Measurements from ENCODE around the gene TNC. TPM values are rescaled to one million over a fixed set of nuclear protein-coding genes. Genes with fewer than 3 reads are reported as not detected.

The TNC gene
- total and polyA plus RNA-seq, 10 of the 15 experiments (the other 5 are each of a cell fraction or from before 2014, with no cell fraction given), result 0.05 to 4.2 (median 0.14) TPM

- WGBS (ENCODE audit: insufficient coverage, insufficient replicate concordance, low lambda C conversion rate, missing lambda C conversion rate), result 79% methylated on average over 4 of the region's 4 CpGs
These were observed 6.1 kb downstream of the TNC start for GRCh38 chr9:115111874-115112273.

More at GRCh38 chr9:115111874-115112273, 6.1 kb downstream of the TNC start:
- in situ Hi-C loops (cut with MboI), result no loop called here
- no peaks in the 10 kb centered on the region for H3K9me3 ChIP-seq (replicated peaks; ENCODE audit: control insufficient read depth, insufficient read depth, low read length)
- BruUV-seq (replicated peaks), result no TSS peak
- H3K4me3 ChIP-seq, result no peak overlapping the region
- H3K27ac ChIP-seq (ENCODE audit: control insufficient read depth, insufficient read depth), result no peak overlapping the region
- DNase-seq (ENCODE audit: low read depth, low spot score) (no peak), ATAC-seq (no peak), FAIRE-seq (no peak)
- ChIA-PET CTCF (no interaction called here), SMC1A (ENCODE audit: uncharacterized antibody, unreplicated experiment) (no interaction called here), RAD21 (ENCODE audit: unreplicated experiment) (no interaction called here), POLR2A (no interaction called here)
- intact Hi-C loops (cut with micrococcal nuclease; ENCODE audit: unreplicated experiment), result no loop called here
- no peaks in the 10 kb centered on the region for H3K36me3 ChIP-seq (ENCODE audit: control insufficient read depth in 2 of 2, insufficient read depth in 2 of 2, low read length in 1 of 2)
- H3K79me2 ChIP-seq (ENCODE audit: control insufficient read depth, insufficient read depth, low read length), result no peaks in the 10 kb centered on the region
- H3K9ac ChIP-seq (ENCODE audit: control insufficient read depth, insufficient read depth, low read length), result no peak overlapping the region
- H3K27me3 ChIP-seq (replicated peaks in 1 of 2; ENCODE audit: control insufficient read depth in 2 of 2, insufficient read depth in 2 of 2, low read length in 1 of 2), result peaks cover 0 to 5% of the 10 kb centered on the region in 2 experiments; a peak in 2 of 4 replicates
- no peak overlapping the region for H2AFZ ChIP-seq (ENCODE audit: control insufficient read depth, low read depth, low read length)
- H3K4me1 ChIP-seq (ENCODE audit: control insufficient read depth, insufficient read depth, low read length), result no peaks in the 10 kb centered on the region
- no peak overlapping the region for H3K4me2 ChIP-seq (ENCODE audit: control insufficient read depth, insufficient read depth)
- no peaks in the 10 kb centered on the region for H4K20me1 ChIP-seq (ENCODE audit: control insufficient read depth, insufficient read depth)
- TF ChIP-seq RELA (IDR thresholded peaks at IDR 0.05; ENCODE audit: borderline replicate concordance, partially characterized antibody), result no peak
- TF ChIP-seq NFIC (IDR thresholded peaks at IDR 0.05; ENCODE audit: low read depth, low read length), result no peak
- TF ChIP-seq ZBTB40 (IDR thresholded peaks at IDR 0.05; ENCODE audit: borderline replicate concordance), result no peak
- TF ChIP-seq FOXK2 (IDR thresholded peaks at IDR 0.05), result no peak
- TF ChIP-seq ZSCAN29 (IDR thresholded peaks at IDR 0.05), result no peak
- TF ChIP-seq RCOR1 (conservative IDR thresholded peaks at IDR 0.05; ENCODE audit: low read depth, low read length), result no peak
- TF ChIP-seq RUNX3 (IDR thresholded peaks at IDR 0.05; ENCODE audit: low read length), result no peak
- no peak for TF ChIP-seq ZNF207 (IDR thresholded peaks at IDR 0.05; ENCODE audit: borderline replicate concordance)
- no peak for TF ChIP-seq RFX5 (IDR thresholded peaks at IDR 0.05; ENCODE audit: low read depth, low read length)
- no peak for TF ChIP-seq EZH2 (IDR thresholded peaks at IDR 0.05; ENCODE audit: borderline replicate concordance, control insufficient read depth, low read depth, low read length)
- no peak for TF ChIP-seq ATF7 (IDR thresholded peaks at IDR 0.05; ENCODE audit: low read depth)
- no peak for TF ChIP-seq NR2C1 (IDR thresholded peaks at IDR 0.05)
- no peak for TF ChIP-seq IKZF2 (IDR thresholded peaks at IDR 0.05)
- no peak for TF ChIP-seq CHD1 (IDR thresholded peaks at IDR 0.05; ENCODE audit: low read depth, low read length)
- no peak for TF ChIP-seq CREM (IDR thresholded peaks at IDR 0.05; ENCODE audit: low read depth)
- no peak for TF ChIP-seq SMAD1 (IDR thresholded peaks at IDR 0.05; ENCODE audit: low read depth, partially characterized antibody)
- TF ChIP-seq CEBPB (IDR thresholded peaks at IDR 0.05; ENCODE audit: borderline replicate concordance in 1 of 2, low read depth in 2 of 2, low read length in 2 of 2), result no peak
- TF ChIP-seq, protein P1, sequence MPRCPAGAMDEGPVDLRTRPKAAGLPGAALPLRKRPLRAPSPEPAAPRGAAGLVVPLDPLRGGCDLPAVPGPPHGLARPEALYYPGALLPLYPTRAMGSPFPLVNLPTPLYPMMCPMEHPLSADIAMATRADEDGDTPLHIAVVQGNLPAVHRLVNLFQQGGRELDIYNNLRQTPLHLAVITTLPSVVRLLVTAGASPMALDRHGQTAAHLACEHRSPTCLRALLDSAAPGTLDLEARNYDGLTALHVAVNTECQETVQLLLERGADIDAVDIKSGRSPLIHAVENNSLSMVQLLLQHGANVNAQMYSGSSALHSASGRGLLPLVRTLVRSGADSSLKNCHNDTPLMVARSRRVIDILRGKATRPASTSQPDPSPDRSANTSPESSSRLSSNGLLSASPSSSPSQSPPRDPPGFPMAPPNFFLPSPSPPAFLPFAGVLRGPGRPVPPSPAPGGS (IDR thresholded peaks at IDR 0.05; ENCODE audit: borderline replicate concordance, insufficient read depth, low read depth, low read length, poor library complexity, severe bottlenecking), result no peak
